ENCODE data around the gene TTLL12. TPM values are rescaled to one million over a fixed set of nuclear protein-coding genes. Genes with fewer than 3 reads are reported as not detected.

The TTLL12 gene
- polyA plus RNA-seq, 3 donors: 18.9 to 27.3 (median 24.1) TPM

DNA sequence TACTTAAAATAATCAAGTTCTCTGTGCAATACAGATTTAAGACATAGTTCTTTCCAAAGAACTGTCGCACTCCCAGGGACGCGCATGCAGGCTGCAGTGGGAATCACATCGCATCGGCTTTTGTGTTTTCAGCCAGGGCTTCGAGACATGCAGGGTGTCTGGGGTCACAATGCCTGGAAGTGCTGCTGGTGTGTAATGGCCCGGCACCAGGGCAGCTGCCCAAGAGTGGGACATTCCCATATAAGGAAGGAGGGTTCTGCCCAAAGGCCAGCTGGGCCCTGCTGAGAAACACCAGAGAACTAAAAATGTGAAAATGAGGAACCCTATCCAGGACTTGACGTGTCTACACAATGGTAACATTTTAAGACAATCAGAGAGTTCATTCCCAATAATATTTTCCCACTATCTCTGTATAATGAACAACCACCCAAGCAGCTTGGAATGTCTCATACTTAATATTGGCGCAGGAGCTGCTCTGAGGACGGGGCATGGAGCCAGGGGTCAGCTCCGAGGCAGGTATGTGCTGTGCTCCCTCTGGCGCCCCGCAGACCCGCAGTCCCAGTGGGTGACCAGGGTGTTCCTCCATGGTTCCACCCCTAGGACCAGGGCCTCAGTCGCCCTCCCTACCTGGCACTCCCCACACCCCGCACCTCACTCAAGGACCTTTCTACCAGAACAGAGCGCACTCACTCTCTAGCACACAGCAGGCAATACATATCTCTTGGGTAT lies 55.0 kb downstream of the TTLL12 start:
- no peak for DNase-seq (ENCODE audit: low read depth in 3 of 3, low spot score in 2 of 3)

DNA sequence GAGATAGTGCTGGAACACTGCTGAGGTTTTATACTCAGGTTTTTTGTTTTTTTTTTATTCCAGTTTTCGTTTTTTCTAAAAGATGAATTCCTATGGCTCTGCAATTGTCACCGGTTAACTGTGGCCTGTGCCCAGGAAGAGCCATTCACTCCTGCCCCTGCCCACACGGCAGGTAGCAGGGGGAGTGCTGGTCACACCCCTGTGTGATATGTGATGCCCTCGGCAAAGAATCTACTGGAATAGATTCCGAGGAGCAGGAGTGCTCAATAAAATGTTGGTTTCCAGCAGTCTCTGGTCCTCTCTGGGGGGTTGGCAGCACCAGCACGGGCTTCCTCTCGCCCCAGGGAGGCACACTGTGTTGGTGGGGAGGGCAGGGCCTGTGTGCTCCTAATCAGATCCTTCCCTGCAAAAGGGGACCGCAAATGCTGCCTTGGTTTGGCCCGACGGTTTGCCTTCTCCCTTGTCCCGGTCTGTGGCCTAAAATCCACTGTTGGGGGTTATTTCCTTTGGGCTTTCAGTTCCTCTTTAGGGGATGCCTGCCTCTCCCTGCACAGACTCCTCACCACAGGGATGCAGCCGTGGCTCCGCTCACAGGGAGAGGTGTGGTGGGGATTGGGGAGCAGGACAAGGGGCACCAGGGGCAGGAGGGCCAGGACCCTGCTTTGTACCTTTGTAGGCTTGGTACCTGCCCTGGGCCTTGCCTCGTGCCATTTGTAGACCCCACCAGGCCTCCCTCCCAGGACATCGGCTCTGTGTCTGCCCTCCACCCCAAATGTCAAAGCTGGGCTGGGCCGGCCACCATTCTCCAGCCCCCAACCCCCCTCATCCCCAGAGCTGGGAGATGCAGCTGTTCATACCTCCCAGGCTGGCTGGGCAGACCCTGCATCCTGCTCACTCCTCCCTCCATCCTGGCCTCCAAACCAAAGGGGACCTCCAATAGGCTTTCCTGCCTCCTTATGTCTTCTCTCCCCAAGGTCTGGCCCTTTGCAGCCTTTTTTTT lies 57.2 kb downstream of the TTLL12 start:
- DNase-seq (ENCODE audit: low read depth in 3 of 3, low spot score in 2 of 3): no peak

GRCh38 chr22:43128928-43129424 lies 58.0 kb downstream of the TTLL12 start:
- DNase-seq (ENCODE audit: low read depth in 3 of 3, low spot score in 2 of 3): no peak

- no peak for DNase-seq (ENCODE audit: low read depth in 3 of 3, low spot score in 2 of 3)
These were observed 58.8 kb downstream of the TTLL12 start for GRCh38 chr22:43128116-43128515.

DNA sequence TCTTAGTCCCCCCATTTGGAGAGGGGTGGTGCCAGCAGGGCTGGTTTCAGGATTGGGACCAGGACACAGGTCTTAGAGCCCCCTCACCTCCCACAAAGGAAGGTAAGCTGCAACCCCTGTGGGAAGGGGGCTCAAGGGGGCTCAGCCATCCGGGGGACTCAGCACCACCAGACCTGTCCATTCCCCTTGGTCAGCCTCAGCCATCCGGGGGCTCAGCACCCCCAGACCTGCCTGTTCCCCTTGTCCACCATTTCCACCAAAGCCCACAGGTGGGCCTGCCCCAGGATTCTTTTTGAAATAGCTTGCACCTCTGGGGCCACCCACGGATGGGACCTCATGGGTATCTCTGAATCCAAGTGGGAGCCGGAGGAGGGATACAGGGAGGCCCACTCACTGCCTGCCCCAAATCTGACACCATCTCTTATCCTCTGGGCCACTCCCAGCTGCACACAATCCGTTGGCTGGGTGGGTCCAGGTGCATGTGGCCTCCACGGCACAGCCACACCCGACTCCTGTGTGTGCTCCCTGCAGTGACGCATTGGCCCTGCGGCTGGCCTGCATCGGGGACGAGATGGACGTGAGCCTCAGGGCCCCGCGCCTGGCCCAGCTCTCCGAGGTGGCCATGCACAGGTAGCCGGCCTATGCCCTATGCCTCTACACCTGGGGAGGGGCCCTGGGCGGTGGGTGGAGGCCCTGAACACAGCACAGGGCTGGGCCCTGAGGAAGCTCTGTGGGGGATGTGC lies 59.6 kb downstream of the TTLL12 start:
- DNase-seq (ENCODE audit: low read depth in 3 of 3, low spot score in 2 of 3): no peak

DNA sequence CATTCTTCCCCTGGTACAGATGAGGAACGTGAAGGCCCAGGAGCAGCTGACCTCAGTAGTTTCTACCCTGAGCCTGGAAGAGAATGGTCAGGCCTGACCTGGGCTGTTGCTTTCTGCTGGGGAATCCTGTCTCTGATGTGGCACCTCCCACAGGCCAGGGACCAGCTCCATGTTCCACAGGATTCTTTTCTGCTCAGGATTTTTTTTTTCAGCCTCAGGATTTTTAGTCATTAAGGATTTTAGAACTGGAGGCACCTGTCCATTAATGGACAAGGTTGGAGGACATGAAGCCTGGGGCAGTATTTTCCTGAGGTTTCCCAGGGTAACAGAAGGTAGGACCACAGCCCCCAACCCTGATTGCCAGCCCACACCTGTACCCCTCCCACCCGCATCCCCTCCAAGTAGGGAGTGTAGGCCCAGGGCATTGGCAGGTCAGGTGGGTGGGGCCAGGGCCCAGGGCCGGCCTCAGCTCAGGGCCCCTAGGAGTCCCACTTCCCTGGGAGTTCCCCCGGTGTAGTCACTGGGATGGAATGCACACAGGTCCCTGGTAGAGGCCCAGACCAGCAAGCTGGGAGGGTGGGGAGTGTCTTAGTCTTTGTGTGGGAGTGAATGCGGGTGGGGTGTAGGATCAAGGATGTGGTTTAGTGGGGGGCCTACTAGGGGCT lies 60.3 kb downstream of the TTLL12 start:
- DNase-seq (ENCODE audit: low read depth in 3 of 3, low spot score in 2 of 3): no peak

DNA sequence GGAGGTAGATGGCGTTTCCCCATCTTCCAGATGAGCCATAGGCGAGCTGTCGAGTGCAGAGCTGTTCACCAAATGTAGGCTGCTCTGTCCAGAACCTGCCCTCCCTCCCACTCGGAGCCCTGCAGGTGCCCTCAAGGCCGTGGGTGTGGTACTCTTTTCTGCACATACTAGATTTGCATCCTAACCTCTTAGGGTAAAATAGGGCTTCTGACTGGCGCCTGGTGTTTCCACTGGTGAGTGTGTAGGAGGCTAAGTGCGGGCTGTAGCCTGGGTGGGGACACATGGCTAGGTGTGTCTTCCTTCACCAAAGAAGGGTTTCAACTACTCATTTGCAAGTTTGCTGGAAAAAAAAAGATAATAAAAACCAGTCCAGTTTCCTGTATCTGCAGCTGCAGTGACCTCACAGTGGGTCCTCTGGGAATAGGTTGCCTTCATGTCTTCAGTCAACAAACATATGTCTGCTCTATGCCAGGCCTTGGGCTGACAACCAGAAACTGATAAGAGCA lies 67.9 kb downstream of the TTLL12 start:
- no peak for DNase-seq (ENCODE audit: low read depth in 3 of 3, low spot score in 2 of 3)

GRCh38 chr22:43118024-43118849 lies 68.7 kb downstream of the TTLL12 start:
- DNase-seq (ENCODE audit: low read depth in 3 of 3, low spot score in 2 of 3): no peak

GRCh38 chr22:43116932-43117331 lies 70.0 kb downstream of the TTLL12 start:
- no peak for DNase-seq (ENCODE audit: low read depth in 3 of 3, low spot score in 2 of 3)

Other genes starting within 250 kb of the TTLL12 start
- 10 to 100 TPM; 63.9 to 71.0 (median 69.7) TPM for gene PACSIN2, start 172.0 kb downstream of the TTLL12 start, polyA plus RNA-seq (ENCODE audit: insufficient read length in 3 of 3)
- 10 to 100 TPM; 21.2 to 24.2 (median 22.9) TPM for gene TTLL1, start 97.7 kb downstream of the TTLL12 start, polyA plus RNA-seq (ENCODE audit: insufficient read length in 3 of 3)
- 1 to 10 TPM in 1 of 3 donors, under 1 TPM in 2; 0.60 to 1.1 (median 0.94) TPM for gene BIK, start 76.4 kb downstream of the TTLL12 start, polyA plus RNA-seq (ENCODE audit: insufficient read length in 3 of 3)
- gene MCAT, start 43.7 kb downstream of the TTLL12 start, polyA plus RNA-seq (ENCODE audit: insufficient read length in 3 of 3): 10 to 100 TPM; 16.4 to 20.9 (median 19.9) TPM
- gene TSPO, start 35.6 kb downstream of the TTLL12 start, polyA plus RNA-seq (ENCODE audit: insufficient read length in 3 of 3): 10 to 100 TPM; 14.3 to 21.4 (median 16.9) TPM
- gene SCUBE1, start 156.2 kb upstream of the TTLL12 start, polyA plus RNA-seq (ENCODE audit: insufficient read length in 3 of 3): 1 to 10 TPM; 6.6 to 8.1 (median 7.0) TPM
- under 1 TPM; 0.54 to 0.76 (median 0.60) TPM for gene MPPED1, start 224.9 kb upstream of the TTLL12 start, polyA plus RNA-seq (ENCODE audit: insufficient read length in 3 of 3)